D341Med (cell line): ENCODE results near the gene MYOZ3.

ENCODE experiments used
- DNase-seq: peaks from one replicate; pipeline ENCODE4 v3.0.0; 2012; ENCODE audit warnings: low spot score

MYOZ3 gene

GRCh38 chr5:150661086-150661485 lies at the start of gene MYOZ3:
Gene MYOZ3 (plus strand): TSS chr5:150661251. CDS start chr5:150662942, 1,691 bp downstream.
- DNase-seq = no peak

- no peak for DNase-seq
These were observed 48.6 kb upstream of the MYOZ3 start for GRCh38 chr5:150612405-150612804.

- no peak for DNase-seq
These were observed 48.0 kb upstream of the MYOZ3 start for GRCh38 chr5:150612905-150613670.

GRCh38 chr5:150613991-150614660 lies 46.9 kb upstream of the MYOZ3 start:
- DNase-seq = no peak

- DNase-seq = no peak
These were observed 46.4 kb upstream of the MYOZ3 start for GRCh38 chr5:150614661-150615060.

- DNase-seq = peak; percentile 44
These were observed 45.8 kb upstream of the MYOZ3 start for GRCh38 chr5:150615141-150615699.

- peak; percentile 85 for DNase-seq
These were observed 45.0 kb upstream of the MYOZ3 start for GRCh38 chr5:150616024-150616470.

- DNase-seq = peak; percentile 67
These were observed 44.5 kb upstream of the MYOZ3 start for GRCh38 chr5:150616506-150616905.

- DNase-seq = no peak
These were observed 42.9 kb upstream of the MYOZ3 start for GRCh38 chr5:150618163-150618562.

- DNase-seq = no peak
These were observed 42.3 kb upstream of the MYOZ3 start for GRCh38 chr5:150618588-150619281.

GRCh38 chr5:150619359-150620230 lies 41.5 kb upstream of the MYOZ3 start:
- DNase-seq = no peak

GRCh38 chr5:150621301-150621700 lies 39.8 kb upstream of the MYOZ3 start:
- peak; percentile 69 for DNase-seq

- no peak for DNase-seq
These were observed 38.9 kb upstream of the MYOZ3 start for GRCh38 chr5:150622157-150622556.

- DNase-seq = no peak
These were observed 37.7 kb upstream of the MYOZ3 start for GRCh38 chr5:150623152-150623877.

- no peak for DNase-seq
These were observed 37.2 kb upstream of the MYOZ3 start for GRCh38 chr5:150623878-150624216.

- peak; percentile 70 for DNase-seq
These were observed 36.5 kb upstream of the MYOZ3 start for GRCh38 chr5:150624334-150625163.

- no peak for DNase-seq
These were observed 35.9 kb upstream of the MYOZ3 start for GRCh38 chr5:150625164-150625535.

GRCh38 chr5:150625831-150626746 lies 35.0 kb upstream of the MYOZ3 start:
- no peak for DNase-seq

- DNase-seq = no peak
These were observed 34.2 kb upstream of the MYOZ3 start for GRCh38 chr5:150626853-150627276.
